Activated CD4-positive, alpha-beta T cell treated with anti-CD3 and anti-CD28 coated beads, Interleukin-2, amount 50 U/mL, for 24 hours (primary cell): ENCODE measurements around the gene CHRM3.

Experiments used
- DNase-seq, 2 donors: peaks; one replicate each; pipeline ENCODE4 v3.0.0-alpha.2; 2020; ENCODE audit warnings: low read depth in 1 of 2, low spot score in 1 of 2

CHRM3 gene

GRCh38 chr1:239394107-239394506, 7.7 kb downstream of the CHRM3 start:
- no peak for DNase-seq

GRCh38 chr1:239413916-239414315, 27.5 kb downstream of the CHRM3 start:
- DNase-seq = no peak

- no peak for DNase-seq
These were observed 30.9 kb downstream of the CHRM3 start for GRCh38 chr1:239417221-239417620.

GRCh38 chr1:239417986-239418640, 31.7 kb downstream of the CHRM3 start:
- DNase-seq = no peak

GRCh38 chr1:239418681-239419080, 32.3 kb downstream of the CHRM3 start:
- no peak for DNase-seq

GRCh38 chr1:239421811-239422210, 35.4 kb downstream of the CHRM3 start:
- DNase-seq = no peak

- no peak for DNase-seq
These were observed 36.5 kb downstream of the CHRM3 start for GRCh38 chr1:239422818-239423217.

GRCh38 chr1:239426821-239427475, 40.6 kb downstream of the CHRM3 start:
- no peak for DNase-seq

- DNase-seq = no peak
These were observed 41.3 kb downstream of the CHRM3 start for GRCh38 chr1:239427712-239428111.

GRCh38 chr1:239428120-239428710, 41.8 kb downstream of the CHRM3 start:
- DNase-seq = no peak

- no peak for DNase-seq
These were observed 42.8 kb downstream of the CHRM3 start for GRCh38 chr1:239429163-239429562.

- DNase-seq = no peak
These were observed 45.9 kb downstream of the CHRM3 start for GRCh38 chr1:239432255-239432654.

GRCh38 chr1:239434181-239434580, 47.8 kb downstream of the CHRM3 start:
- DNase-seq = no peak
